Memory B cell (primary cell): ENCODE data around the gene PUS7L.

Experiments
- ATAC-seq: fragments of 150-1000 bp; cut with Tn5 transposase; 2 replicates; pipeline ENCODE4 v1.10.0; 2021; ENCODE audit warnings: low read depth, mild to moderate bottlenecking, moderate library complexity
- DNase-seq, 2 donors: peaks; one replicate each; pipeline ENCODE4 v3.0.0; 2022; ENCODE audit warnings: low spot score in 2 of 2
- H3K27ac Mint-ChIP-seq: one replicate; pipeline ENCODE4 v1.8.0; 2022; ENCODE audit warnings: mild to moderate bottlenecking, moderate library complexity, mixed read lengths
- H3K27me3 Mint-ChIP-seq: one replicate; pipeline ENCODE4 v1.8.0; 2022; ENCODE audit warnings: mixed read lengths
- H3K36me3 Mint-ChIP-seq: one replicate; pipeline ENCODE4 v1.8.0; 2022; ENCODE audit warnings: mild to moderate bottlenecking, mixed read lengths
- H3K4me1 Mint-ChIP-seq: one replicate; pipeline ENCODE4 v1.8.0; 2022; ENCODE audit warnings: mixed read lengths
- H3K4me3 Mint-ChIP-seq: one replicate; pipeline ENCODE4 v1.8.0; 2022; ENCODE audit warnings: mild to moderate bottlenecking, moderate library complexity, mixed read lengths
- H3K9me3 Mint-ChIP-seq: one replicate; pipeline ENCODE4 v1.8.0; 2022; ENCODE audit warnings: mixed read lengths

PUS7L gene

DNA sequence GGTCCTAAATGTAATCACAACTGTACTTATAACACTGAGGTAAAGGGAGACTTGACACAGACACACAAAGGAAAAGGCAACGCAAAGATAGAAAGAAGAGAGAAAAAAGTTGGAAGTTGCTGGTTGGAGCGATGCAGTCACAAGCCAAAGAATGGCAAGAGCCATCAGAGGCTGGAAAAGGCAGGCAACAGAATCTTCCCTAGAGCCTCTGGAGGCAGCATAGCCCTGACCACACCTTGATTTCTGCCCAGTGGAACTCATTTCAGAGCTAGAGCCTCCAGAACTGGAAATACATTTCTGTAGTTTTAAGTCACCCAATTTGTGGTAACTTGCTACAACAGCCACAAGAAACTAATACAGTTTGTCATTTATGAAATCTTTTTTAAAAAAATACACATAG lies 89.2 kb downstream of the PUS7L start:
- Mint-ChIP-seq H3K27ac (no peak overlapping the region), H3K36me3 (no peaks in the 10 kb centered on the region), H3K4me1 (no peaks in the 10 kb centered on the region), H3K9me3 (no peaks in the 10 kb centered on the region), H3K4me3 (no peak overlapping the region), H3K27me3 (peaks cover 4% of the 10 kb centered on the region)
- no peak for ATAC-seq
- DNase-seq: no peak
